SIG-M5 treated with dmso at 0.1 percent for 504 hours (cell line): ENCODE data around the gene COL4A6.
"Not testable (repeated sequence)": the region's sequence is repeated elsewhere in the genome, so short reads cannot be mapped to it uniquely, and the experiment has no call there.

Experiments
- DNase-seq: peaks from one replicate; lab custom pipeline; 2025; ENCODE audit not compliant: unreplicated experiment; lab: John Stamatoyannopoulos, UW

COL4A6 gene

DNA sequence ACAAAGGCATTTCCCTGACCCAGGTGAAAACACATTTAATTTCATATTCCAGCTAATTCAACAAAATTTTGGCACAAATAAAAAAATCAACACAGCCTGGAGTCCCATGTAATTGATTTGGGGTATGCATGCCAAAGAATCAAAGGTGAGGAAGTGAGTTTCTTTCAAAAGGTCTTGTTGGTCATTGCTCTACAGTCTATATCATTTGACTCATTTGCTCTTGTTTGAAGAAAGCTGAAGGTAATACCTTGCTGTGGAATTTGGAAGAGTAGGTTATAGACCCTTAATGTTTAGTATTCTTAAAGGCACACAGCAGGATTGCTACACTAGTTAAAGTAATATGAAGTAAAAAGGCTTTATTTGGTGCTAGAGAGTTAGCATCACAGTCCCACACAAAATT lies 25.4 kb downstream of the COL4A6 start:
- no peak for DNase-seq

DNA sequence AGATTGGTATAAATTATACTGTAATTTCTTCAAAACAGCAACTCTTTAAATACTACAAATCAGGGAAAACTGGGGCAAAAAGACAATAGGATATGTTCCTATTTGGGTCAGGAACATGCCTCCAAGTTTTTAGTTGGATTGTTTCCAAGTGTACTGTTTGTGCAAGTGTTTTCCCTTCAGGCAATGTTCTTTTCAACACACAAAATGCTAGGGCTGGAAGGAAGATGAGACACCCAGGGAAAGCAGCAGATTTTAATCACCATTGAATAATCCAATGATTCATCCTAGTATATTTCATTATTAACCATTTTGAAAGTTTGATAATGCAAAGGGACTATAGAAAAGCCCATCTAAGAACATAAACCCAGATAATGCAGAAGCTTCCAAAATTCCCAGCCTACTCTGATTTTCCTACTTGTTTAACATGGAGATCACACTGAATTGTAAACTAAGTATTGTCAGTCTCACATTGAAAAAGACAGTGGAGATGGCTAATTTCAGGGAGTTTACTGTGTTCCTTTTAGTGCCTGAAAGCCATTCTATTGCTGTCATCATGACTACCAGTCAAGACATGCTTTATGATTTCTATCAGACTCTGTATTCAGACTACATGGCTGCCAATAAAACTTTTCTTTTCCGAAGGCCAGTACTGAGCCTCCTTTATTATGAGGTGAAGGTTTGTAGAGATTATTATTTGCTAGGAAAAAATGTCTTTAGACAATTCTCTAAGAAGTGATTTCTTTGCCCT lies 38.6 kb downstream of the COL4A6 start:
- DNase-seq = no peak

DNA sequence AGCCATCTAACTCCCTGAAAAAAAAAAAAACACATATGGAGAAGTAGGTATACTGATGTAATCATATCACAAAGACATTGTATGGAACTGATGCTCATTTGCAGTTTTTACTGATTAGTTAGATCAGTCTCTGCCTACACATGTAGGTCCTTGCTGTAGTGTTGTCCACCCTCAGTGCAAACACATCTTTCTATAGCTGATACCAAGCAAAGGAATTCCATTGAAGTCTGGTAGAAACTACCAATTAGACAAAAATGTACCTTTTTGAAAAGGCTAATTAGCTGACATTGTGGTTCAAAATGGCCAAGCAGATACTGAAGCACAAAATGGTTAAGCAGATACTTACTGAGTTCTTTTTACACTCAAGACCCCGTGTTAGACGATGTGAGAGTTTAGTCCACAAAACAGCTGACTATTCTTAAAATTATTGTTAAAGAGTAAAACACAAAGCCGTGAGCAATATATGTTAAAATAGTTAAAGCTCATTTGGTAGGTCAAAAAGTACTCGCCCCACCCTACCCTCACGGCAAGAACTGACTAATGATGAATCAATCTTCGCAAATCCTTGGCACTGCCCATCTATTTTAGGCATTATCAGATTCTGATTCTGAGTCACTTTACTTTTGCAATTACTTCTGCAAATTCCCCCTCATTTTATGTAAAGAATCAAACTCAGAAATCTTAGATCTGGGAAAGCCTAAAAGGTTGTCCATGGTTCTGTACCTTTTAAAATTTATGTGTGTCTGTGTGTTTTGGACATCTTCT lies 40.4 kb downstream of the COL4A6 start:
- no peak for DNase-seq

DNA sequence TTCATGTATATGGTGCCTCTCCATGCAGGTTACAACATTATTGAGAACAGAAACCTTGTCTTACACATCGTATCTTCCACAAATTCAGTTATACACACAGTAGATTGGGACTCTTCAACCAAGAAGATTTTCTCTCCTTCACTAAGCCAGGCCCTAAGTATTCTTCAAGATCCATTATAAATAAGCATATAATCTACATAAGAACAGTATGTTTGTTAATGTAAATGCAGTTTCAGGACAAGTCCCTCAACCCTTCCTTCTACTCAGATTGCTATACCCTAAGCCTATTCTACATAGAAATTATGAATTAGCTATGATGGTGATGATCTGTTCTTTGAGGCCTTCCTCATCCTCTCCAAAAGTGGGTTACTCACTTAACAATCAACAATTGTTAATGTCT lies 41.2 kb downstream of the COL4A6 start:
- no peak for DNase-seq

DNA sequence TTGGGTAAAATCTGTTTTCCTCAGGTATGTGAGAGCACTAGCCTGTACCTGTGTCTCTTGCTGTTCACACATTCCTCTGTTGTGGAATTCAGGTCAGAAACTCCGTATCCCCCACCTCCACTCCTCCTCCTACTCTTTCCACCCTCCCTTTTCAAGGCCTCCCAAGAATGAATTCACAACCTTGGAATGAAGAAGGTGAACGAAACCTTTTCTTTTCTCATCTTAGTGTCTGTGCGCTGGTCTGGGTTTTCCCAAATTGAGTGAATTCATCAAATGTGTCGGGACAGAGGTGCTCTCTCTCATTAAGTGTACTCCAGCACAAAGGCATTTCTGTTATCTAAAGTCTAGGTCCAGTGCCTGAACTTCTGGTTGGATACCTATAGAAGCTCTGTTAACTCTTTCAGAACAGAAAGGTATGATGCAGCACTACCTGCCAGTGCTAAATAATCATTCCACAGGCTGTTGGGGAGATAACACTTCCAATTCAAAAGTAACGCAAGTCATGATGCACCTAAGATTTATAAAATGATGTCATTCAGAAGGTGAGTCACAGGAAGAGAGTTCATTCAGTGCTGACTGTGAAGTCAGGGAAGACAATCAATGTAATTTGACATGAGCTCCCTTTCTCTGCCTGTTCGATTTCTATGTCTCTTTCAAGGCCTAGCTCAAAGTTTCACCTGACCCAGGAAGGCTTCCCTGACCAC lies 41.9 kb downstream of the COL4A6 start:
- DNase-seq = no peak

DNA sequence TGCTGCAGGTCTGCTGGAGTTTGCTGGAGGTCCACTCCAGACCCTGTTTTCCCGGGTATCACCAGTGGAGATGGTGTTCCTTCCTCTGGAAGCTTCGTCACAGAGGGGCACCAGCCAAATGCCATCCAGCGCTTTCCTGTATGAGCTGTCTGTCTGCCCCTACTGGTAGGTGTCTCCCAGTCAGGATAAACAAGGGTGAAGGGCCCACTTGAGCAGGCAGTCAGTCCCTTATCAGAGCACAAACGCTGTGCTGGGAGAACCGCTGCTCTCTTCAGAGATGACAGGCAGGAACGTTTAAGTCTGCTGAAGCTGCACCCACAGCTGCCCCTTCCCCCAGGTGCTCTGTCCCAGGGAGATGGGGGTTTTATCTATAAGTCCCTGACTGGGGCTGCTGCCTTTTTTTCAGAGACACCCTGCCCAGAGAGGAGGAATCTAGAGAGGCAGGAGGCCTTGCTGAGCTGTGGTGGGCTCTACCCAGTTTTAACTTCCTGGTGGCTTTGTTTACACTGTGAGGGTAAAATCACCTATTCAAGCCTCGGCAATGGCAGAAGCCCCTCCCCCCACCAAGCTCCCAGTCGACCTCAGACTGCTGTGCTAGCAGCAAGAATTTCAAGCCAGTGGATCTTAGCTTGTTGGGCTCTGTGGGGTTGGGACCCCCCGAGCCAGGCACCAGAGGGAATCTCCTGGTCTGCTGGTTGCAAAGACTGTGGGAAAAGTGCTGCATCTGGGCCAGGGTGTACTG lies 47.1 kb downstream of the COL4A6 start:
- not testable (repeated sequence) for DNase-seq

DNA sequence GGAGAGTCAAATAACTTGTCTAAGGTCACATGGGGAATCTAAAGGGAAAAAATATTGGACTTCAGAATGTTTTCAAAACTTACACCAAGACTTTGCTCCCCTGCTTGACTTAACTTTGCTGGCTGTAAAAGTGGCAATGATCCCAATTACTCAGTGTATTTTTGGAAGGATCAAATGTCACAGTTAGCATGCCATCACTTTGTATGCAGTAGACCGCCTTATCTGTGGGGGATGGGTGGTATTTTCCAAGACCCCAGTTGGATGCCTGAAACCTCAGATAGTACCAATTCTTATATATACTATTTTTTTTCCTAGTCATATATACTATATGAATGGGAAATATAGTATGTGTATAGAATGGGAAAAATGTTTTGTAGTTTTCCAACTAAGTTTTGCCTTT lies 53.4 kb downstream of the COL4A6 start:
- DNase-seq = no peak

DNA sequence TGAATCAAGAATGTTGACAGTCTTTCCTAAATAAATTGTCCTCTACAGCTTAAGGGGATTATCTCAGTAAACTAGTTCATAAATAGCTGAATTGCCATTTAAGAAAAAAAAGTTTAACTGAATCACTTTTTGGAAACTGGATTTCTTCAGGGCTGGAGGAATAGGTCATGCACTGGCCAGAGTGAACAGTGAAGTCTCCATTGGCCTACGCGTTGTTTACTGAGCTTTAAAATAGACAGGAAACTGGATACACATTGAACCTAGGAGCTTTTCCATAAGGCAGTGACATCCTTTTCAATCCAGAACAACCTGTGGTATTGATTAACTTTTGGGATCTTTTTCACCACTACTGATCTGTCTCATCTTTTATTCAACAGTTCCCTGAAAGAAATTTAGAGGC lies 58.0 kb downstream of the COL4A6 start:
- no peak for DNase-seq

DNA sequence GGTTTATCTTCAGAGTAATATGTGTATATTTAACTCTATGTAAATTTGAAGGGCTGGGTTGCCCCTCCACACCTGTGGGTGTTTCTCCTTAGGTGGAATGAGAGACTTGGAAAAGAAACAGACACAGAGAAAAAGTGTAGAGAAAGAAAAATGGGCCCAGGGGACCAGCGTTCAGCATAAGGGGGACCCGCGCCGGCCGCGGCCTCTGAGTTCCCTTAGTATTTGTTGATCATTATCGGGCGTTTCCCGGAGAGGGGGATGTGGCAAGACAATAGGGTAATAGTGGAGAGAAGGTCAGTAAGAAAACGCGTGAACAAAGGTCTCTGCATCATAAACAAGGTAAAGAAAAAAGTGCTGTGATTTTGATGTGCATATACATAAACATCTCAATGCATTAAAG lies 61.4 kb downstream of the COL4A6 start:
- not testable (repeated sequence) for DNase-seq

DNA sequence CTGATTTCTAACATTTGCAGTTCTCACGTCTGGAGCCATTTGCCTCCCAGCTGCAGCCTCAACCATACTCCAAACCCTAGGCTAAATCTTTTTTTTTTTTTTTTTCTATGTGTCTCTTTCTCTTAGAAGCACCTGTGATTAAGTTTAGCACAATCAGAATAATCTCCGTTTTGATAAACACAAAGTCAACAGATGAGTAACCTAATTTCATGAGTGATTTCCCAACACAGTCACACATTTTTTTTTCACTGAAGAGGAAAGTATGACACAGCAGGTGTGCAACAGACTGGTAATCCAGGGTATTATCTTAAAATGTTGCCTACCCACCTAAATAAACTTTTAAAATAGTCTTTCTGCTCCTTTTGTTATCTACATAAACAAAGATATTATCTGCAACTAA lies 62.6 kb downstream of the COL4A6 start:
- not testable (repeated sequence) for DNase-seq

DNA sequence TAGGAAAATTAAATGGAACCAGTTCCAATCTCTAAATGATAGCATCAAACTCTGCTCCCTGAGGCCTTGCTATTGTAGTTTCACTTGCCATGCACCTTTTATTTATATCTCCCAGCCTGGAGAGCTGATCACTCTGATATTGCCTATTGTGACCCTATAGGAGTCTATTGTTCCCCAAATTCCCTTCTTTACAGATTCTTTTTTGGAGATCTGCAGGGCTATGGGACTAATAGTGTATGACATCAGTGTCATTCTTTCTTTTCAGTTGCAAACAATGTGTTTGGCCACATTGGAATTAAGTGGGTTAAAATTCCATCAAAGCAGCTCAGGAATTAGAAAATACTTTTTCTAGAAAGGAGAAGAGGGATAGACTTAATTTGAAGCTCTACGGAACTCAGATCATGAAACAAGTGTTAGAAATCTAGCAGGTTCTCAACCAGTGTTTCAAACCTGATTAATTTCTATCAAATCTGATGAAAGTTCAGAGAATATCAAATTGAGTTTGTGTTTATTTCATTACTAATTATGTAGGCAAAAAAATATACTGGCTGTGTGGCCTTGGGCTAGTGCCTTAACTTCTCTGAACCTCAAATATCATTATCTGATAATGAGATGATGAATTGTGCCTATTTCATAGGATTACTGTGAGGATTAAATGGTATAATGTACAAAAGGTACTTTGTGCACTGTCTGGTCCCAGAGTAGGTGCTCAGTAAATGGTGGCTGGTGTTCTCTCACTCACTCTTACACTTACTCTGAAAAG lies 71.4 kb downstream of the COL4A6 start:
- no peak for DNase-seq

DNA sequence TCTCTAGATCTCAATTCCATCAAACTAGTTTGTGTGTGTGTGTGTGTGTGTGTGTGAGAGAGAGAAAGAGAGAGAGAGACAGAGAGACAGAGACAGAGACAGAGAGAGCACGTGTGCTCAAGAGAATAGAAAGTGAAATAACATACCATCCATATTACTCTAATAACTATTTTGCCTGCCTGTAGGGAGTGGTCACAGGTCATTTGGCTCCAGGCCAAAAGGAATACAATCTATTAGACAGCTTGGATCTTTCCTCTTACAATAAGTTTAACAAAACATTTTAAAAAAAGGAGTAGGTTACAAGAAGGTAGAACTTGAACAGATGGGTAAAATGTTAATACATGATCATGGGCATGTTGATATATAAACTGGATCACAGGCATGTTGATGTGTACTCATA lies 76.2 kb downstream of the COL4A6 start:
- DNase-seq = no peak

DNA sequence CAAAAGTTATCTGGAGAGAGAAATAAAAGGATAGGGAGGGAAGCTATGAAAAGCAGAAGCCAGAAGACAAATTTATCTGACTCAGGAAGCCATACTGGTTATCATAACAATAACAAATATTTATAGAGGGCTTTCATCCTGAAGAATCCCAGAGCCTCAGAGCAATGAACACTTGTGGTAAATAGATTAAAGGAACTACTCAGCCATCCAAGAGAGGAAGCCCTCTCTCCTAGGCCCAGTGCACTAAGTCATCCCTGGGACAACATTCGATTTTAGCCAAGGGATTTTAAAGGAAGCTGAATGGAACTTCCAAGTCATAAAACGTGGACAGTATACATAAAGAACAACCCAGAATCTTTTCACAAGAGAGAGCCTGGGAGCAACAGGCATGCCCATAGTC lies 76.9 kb downstream of the COL4A6 start:
- no peak for DNase-seq

DNA sequence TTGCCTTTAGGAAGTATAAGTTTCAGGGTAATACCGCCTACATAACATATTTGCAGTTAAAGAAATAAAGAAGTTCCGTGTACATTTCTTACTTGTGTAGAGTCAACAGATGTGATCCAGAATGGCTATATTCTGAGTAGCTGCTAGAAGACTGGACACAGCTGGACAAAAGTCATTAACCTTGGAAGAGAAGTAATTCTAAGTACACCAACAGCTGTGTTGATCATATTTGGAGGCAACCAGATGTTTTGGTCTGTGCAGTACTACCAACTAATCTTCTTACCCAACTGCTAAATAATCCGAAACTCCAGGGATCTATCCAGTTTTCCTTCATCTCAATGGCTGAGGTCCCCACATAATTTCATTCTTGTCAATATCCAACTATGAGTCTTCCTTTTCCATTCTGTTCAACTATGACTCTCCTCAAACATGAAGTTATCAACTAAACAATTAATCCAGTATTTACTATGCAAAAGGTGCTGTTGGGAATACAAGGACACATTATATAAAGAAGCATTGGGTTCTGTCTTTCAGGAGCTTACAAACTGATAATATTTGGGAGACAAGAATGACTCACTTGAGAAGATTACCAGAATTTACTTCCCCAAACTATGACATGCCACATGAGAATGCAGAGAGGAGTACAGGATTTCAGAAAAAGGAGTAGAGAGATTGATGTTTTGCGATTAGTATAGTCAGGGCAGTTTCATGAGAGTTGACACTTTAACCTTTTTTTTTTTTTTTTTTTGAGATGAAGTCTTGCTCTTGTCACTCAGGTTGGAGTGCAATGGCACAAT lies 78.2 kb downstream of the COL4A6 start:
- no peak for DNase-seq

DNA sequence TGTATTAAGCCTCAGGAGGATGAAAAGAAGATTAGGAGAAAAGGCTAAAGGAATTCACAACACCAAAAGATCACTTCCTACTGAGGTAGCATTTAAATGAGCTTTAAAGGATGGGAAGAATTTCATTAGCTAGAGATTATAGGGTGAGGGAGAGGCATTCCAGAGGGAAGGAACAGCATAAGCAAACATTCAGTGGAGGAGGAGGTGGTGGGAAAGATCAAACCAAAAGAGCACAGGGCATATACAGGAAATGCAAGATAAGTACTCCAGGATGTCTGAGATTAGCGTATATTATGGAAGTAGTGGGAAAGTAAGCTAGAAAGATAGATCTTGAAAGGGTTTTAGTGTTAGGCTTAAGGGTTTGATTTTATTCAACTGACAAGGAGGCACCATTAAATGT lies 84.8 kb downstream of the COL4A6 start:
- no peak for DNase-seq

DNA sequence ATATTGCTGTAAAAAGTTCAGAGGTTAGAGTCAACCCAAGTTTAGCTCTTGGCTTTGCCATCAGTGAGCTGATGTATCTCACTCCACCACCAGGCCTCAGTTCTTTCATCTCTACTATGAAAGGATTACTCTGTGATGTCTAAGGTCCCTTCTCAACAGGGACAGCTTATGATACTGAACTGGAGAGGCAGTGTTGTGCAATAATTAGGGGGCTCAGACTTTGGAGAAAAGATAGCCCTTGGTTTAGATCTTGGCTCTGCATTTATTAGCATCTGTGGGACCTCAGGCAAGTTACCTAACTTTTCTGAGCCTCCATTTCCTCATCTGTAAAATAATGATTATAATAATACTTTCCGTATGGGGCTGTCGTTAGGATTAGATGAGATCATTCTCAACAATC lies 89.0 kb downstream of the COL4A6 start:
- no peak for DNase-seq

DNA sequence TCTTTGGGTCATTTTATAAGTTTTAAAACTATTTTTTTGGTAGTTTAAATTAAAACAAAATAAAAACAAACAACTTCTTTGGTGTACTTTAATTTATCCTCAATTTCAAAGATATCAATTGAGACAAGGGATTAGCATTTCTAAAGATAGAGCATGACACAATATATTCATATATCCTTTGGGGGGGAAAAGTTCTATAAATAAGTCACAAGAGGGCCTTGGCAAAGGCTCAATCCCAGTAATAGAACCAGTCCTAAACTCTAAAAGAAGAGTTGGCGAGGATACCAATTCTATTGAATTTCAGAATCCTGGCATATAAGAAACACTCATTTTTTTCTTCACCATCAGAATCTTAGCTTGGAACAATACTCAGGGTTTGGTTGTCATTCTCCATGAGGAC lies 89.7 kb downstream of the COL4A6 start:
- no peak for DNase-seq

DNA sequence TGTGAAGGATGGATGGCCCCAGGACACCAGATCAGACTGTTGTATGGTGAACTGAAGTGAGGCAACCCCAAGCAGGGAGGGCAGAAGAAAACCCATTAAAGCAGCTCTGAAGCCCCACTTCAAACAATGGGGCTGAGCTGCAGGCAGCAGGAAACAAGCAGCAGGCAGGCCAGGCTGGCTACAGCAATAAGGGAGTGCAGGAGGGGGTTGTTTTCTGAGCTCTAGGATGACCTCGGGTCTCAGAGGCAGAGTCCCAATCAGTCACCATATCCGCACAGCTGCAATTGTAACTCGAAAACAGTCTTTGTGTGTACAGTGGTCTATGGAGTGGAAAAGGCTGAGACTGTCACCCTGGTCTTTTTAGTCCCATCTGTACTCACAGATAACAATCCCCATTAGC lies 90.4 kb downstream of the COL4A6 start:
- DNase-seq = no peak

DNA sequence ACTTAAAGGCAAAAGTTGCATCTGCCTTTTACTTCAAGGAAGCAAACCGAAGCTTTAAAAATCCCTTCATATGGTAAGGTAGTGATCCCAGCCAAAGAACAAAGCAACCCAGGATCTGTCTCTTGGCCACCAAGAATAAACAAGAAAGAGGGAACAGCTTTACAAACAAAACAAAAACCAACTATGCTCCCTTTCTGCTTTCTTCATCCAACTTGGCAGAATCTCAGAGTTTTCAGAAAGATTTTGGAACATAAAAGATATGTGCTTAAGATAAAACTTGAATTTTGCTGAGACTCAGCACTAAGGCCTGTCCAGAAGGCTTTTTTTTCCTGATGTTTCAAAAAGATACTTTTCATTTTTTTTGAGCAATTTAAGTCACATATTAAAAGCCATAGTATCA lies 94.0 kb downstream of the COL4A6 start:
- DNase-seq = no peak

DNA sequence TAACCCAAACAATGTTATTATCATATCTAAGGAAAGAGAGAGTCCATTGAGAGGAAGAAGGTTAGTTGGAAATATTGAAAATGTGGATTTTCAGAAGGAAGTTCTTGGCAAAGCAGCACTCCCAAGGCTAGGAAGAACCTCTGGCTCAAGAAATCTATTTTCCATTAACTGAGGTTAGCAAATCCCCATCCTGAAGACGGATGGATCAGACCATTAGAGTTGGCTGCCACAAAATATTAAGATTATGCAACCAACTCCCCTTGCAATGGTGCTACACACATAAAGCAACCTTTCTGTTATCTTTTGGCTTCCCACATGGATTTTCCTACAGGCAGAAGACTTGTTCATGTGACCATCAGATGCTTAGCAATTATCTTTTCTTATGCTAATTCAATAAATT lies 96.3 kb downstream of the COL4A6 start:
- no peak for DNase-seq
